GM12878 (cell line): ENCODE measurements around the gene LMTK3. TPM values are rescaled to one million over a fixed set of nuclear protein-coding genes. Genes with fewer than 3 reads are reported as not detected.

ENCODE experiments used
- ATAC-seq: fragments of 200-7000 bp; cut with Tn5 transposase; 3 replicates; pipeline ENCODE4 v1.9.1; 2020; ENCODE audit warnings: mild to moderate bottlenecking, moderate library complexity
- BruUV-seq: library from RNA; stranded (reverse); fragments of 400-500 nt; replicated peaks from 2 replicates; lab custom pipeline; 2021; lab: Mats Ljungman, UMichigan
- CTCF ChIA-PET: fragments of 300-600 bp; sonication (Branson Sonifier 250); formaldehyde crosslinking; extraction: SDS; loops from one replicate; lab custom pipeline; 2021; ENCODE audit warnings: inconsistent platforms; lab: Yijun Ruan, JAX
- POLR2A ChIA-PET: fragments of 350-600 bp; formaldehyde crosslinking; extraction: SDS; loops from one replicate; lab custom pipeline; 2021; ENCODE audit warnings: inconsistent platforms; lab: Charles Lee
- RAD21 ChIA-PET: fragments of 300-600 bp; sonication (Branson Sonifier 250); formaldehyde crosslinking; loops from one replicate; lab custom pipeline; 2023; ENCODE audit warnings: antibody characterized with exemption; ENCODE audit not compliant: unreplicated experiment; lab: Charles Lee
- SMC1A ChIA-PET: fragments of 300-600 bp; sonication (Branson Sonifier 250); formaldehyde crosslinking; loops from one replicate; lab custom pipeline; 2023; ENCODE audit not compliant: unreplicated experiment, uncharacterized antibody; lab: Charles Lee
- DNase-seq: peaks from one replicate; pipeline ENCODE4 v3.0.0-alpha.2; 2011; ENCODE audit warnings: low read depth, low spot score
- FAIRE-seq: peaks from 3 replicates; lab custom pipeline; 2011; peaks lifted over from hg19 to GRCh38; lab: Jason Lieb, UNC
- H2AFZ ChIP-seq: 2 replicates; pipeline ENCODE4 v1.6.0; 2011; ENCODE audit warnings: low read depth, low read length, control low read depth; ENCODE audit not compliant: control insufficient read depth
- H3K27ac ChIP-seq: 2 replicates; pipeline ENCODE4 v1.5.1; 2011; ENCODE audit warnings: control low read depth; ENCODE audit not compliant: control insufficient read depth, insufficient read depth
- H3K27me3 ChIP-seq, 2 experiments: replicated peaks in 1 of 2; 2 replicates each; pipeline versions ENCODE4 v1.6.0 to v1.6.1; 2011; ENCODE audit warnings: low read length in 1 of 2; ENCODE audit not compliant: control insufficient read depth in 2 of 2, insufficient read depth in 2 of 2
- H3K36me3 ChIP-seq, 2 experiments: 2 replicates each; pipeline ENCODE4 v1.5.1; 2011; ENCODE audit warnings: low read length in 1 of 2; ENCODE audit not compliant: control insufficient read depth in 2 of 2, insufficient read depth in 2 of 2
- H3K4me1 ChIP-seq: 2 replicates; pipeline ENCODE4 v1.6.1; 2011; ENCODE audit warnings: mild to moderate bottlenecking, low read length, moderate library complexity, mixed read lengths; ENCODE audit not compliant: control insufficient read depth, insufficient read depth
- H3K4me2 ChIP-seq: 2 replicates; pipeline ENCODE4 v1.6.0; 2011; ENCODE audit warnings: control low read depth; ENCODE audit not compliant: control insufficient read depth, insufficient read depth
- H3K4me3 ChIP-seq: fragments of 200-600 bp; sonication (generic); 2 replicates; pipeline ENCODE4 v1.5.1; 2016
- H3K79me2 ChIP-seq: 2 replicates; pipeline ENCODE4 v1.6.0; 2011; ENCODE audit warnings: low read length; ENCODE audit not compliant: control insufficient read depth, insufficient read depth
- H3K9ac ChIP-seq: 2 replicates; pipeline ENCODE4 v1.8.0; 2011; ENCODE audit warnings: low read length, control low read depth, mixed read lengths; ENCODE audit not compliant: control insufficient read depth, insufficient read depth
- H3K9me3 ChIP-seq: replicated peaks from 3 replicates; pipeline ENCODE4 v1.5.1; 2011; ENCODE audit warnings: mild to moderate bottlenecking, low read length; ENCODE audit not compliant: control insufficient read depth, insufficient read depth
- H4K20me1 ChIP-seq: 2 replicates; pipeline ENCODE4 v1.6.0; 2011; ENCODE audit not compliant: control insufficient read depth, insufficient read depth
- TARDBP ChIP-seq: IDR thresholded peaks from 2 replicates; pipeline ENCODE4 v1.6.1; 2016; ENCODE audit warnings: borderline replicate concordance
- ZBTB4 ChIP-seq: fragments of 450-650 bp; formaldehyde crosslinking; IDR thresholded peaks from 2 replicates; pipeline ENCODE4 v1.4.0; 2022; ENCODE audit warnings: mild to moderate bottlenecking, moderate library complexity
- WGBS: methylation state at CpG from one replicate; pipeline ENCODE4 v1.1.6; 2016; ENCODE audit warnings: low lambda C conversion rate; ENCODE audit not compliant: insufficient replicate concordance, insufficient coverage; ENCODE audit errors: missing lambda C conversion rate; 5-methylcytosine and 5-hydroxymethylcytosine counted together
- in situ Hi-C: fragments of 300-500 bp; cut with MboI; formaldehyde crosslinking; loops from 9 replicates; pipeline ENCODE4 v1.14.3; 2018; ENCODE audit warnings: mixed read lengths
- intact Hi-C: fragments of 100-400 bp; cut with micrococcal nuclease; formaldehyde crosslinking; loops from one replicate; pipeline ENCODE4 v1.14.2; 2022; ENCODE audit not compliant: unreplicated experiment
- polyA plus RNA-seq, 11 experiments: library from polyadenylated mRNA; depleted of rRNA in 4 of 11; unstranded in 6 of 11; stranded (reverse) in 5 of 11; fragments of >200 nt; fragmentation: Nextera tagmentation in 4 of 11; fragmentation: Illumina TruSeq in 1 of 11; extraction: Ambion mirVana in 4 of 11; extraction: Trizol in 1 of 11; gene quantifications; 1 replicate in 1 of 11; 2 replicates in 10 of 11; pipeline versions ENCODE4 v1.2.1 to v1.2.3, GENCODE V29; 2011 to 2016; ENCODE audit warnings: inconsistent platforms in 2 of 11, missing spikeins in 2 of 11, low read depth in 1 of 11
- total RNA-seq, 4 experiments: library from RNA; depleted of rRNA in 3 of 4; stranded (reverse); fragments of >200 nt in 3 of 4; fragmentation: Illumina TruSeq in 1 of 4; extraction: Trizol in 1 of 4; gene quantifications; 2 replicates each; pipeline versions ENCODE4 v1.2.1 to v1.2.3, GENCODE V29; 2013 to 2021

Gene LMTK3
- total and polyA plus RNA-seq, 10 of the 15 experiments (the other 5 are each of a cell fraction or from before 2014, with no cell fraction given): under 0.01 to 0.28 (median 0.04) TPM; not detected in 3

- DNase-seq (no peak), FAIRE-seq (no peak)
- Histone ChIP-seq H3K4me2 (no peak overlapping the region), H3K36me3 (no peaks in the 10 kb centered on the region), H4K20me1 (no peaks in the 10 kb centered on the region), H3K9ac (no peak overlapping the region), H3K27ac (no peak overlapping the region), H3K79me2 (no peaks in the 10 kb centered on the region), H3K27me3 (no peaks in the 10 kb centered on the region), H3K4me1 (no peaks in the 10 kb centered on the region), H2AFZ (no peak overlapping the region), H3K4me3 (no peak overlapping the region)
- BruUV-seq: no TSS peak
- CTCF ChIA-PET: interaction anchor here (0.6 to 1.3 kb wide), 2 partner anchors 49 to 66 kb away, joined by 3 read pairs; no protein-coding TSS in a partner anchor
- intact Hi-C loops (no loop called here), in situ Hi-C loops (loop anchor here (25.0 kb wide), 1 partner anchor 694 kb away; the partner anchor contains the start of gene TPRX2)
- RAD21 ChIA-PET: no interaction called here
- POLR2A ChIA-PET: no interaction called here
- SMC1A ChIA-PET: no interaction called here
- WGBS: 28% methylated on average over 11 of the region's 11 CpGs
- TF ChIP-seq TARDBP (no peak), ZBTB4 (CRISPR knock-in tag) (no peak)
- TF ChIP-seq, all 136 proteins: peak for 0
- no peak for ATAC-seq
- no peaks in the 10 kb centered on the region for H3K9me3 ChIP-seq
Observed at GRCh38 chr19:48556163-48556562, 44.5 kb upstream of the LMTK3 start.
